ENCODE data around the gene SELENOS.

SELENOS gene

DNA sequence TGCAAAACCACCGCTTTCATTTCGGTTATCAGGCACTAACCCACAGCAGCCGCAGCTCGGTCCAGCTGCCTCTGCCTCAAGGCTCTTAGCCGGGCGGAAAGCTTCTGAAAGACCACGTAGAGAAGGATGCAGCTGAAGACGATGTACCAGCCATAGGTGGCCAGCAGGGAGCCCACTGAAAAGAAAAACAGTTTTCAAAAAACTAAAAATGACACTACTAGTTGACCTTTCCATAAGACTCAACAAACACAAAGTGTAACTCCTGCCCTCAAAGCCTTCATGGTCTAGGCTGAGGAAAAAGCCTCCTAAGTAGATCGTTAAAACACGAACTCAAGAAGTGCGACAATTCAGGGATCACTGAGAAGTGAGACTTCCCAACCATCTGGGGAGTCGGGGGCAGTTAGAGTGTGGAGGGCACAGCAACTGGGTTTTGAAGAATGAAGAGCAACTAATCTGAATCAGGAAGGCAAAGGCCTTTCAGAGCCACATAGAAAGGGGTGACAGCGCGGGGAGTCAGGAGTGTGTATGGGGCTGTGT lies 716 bp downstream of the SELENOS start:
- DNase-seq: peak; percentile 50

DNA sequence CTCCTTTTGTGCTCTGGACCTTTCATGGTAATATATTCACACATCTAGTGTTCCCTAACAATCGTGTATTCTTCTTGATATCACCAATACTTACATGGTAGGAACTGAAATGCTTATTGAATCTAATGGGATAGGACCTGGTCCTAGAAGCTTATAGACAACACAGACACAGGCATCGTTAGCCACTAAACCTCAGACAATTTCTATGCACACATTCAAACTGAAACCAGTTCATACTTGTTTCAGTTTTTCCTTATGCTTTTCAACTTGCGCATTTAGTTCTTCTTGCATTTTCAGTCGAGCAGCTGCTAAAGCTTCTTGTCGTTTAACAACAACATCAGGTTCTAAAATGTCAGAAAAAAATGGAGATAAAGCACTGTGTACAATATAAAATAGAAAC lies 2.3 kb downstream of the SELENOS start:
- no peak for DNase-seq

DNA sequence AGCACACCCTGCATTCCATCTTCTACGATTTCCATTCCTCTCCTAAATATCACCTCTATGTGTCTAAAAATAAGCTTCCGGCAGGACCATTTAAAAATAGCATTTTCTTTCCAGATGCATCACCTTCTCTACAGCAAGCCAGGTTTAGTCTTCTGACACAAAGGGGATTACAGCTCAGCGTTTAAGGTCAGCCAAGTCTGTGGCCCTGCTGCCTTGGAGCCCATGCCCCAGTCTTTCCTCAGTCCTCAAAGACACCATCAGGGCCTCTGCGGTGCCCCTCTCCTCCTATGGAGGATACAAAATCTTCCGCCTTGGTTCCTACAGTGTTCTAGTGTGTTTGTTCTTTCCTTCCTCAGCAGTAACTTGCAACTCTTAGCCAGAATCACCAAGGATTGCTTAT lies 3.8 kb downstream of the SELENOS start:
- DNase-seq: no peak

DNA sequence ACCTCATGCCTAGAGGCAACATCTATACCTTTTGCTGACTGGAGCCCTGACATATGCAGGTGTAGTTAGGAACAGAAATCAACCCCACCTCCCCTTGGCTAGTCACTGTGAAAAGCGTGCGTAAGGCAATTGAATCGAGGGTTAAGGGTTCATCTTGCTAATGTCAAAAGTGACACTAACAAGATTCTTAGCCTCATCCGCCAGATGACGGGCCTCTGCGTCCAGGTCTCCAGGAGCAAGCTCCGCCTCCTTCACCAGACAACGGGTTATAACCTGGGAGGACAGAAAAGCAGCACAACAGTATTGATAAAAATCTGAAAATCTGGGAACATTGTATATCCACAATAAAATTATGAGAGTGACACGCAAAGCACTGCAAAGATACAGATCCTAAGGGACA lies 4.7 kb downstream of the SELENOS start:
- DNase-seq: no peak

DNA sequence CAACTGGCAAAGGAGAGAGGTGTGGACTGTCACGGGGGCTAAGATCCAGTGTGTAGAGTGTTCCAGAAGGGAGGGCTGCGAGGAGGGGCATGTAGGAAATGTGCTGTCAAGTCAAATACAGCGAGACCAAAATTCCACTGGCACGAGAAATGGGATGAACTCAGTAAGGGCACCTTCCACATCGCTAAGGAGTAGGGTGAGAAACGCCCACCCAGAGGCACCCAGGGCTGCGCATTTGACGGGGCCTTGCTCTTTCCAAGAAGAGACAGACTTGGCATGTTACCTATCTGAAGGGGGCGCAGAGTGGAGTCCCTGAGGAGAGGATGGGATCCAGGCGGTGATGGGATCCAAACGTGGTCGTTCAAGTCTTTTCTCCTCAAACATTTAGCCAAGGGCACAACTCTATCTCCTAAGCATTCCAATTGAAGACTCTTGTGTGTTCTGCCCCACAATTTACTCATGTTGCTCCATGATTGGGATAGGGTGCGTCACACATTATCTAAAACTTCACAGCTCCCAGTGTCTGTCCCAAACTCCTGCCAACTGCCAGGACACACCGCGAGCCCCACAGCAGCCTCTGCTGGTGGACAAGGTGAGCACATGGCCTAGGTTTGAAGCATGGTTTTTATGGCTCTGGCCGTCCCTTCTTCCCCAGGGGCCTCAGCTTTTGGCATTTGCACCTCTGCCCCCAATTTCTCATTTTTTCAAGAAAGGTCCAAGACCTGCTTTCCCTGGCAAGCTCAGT lies 7.6 kb downstream of the SELENOS start:
- no peak for DNase-seq

DNA sequence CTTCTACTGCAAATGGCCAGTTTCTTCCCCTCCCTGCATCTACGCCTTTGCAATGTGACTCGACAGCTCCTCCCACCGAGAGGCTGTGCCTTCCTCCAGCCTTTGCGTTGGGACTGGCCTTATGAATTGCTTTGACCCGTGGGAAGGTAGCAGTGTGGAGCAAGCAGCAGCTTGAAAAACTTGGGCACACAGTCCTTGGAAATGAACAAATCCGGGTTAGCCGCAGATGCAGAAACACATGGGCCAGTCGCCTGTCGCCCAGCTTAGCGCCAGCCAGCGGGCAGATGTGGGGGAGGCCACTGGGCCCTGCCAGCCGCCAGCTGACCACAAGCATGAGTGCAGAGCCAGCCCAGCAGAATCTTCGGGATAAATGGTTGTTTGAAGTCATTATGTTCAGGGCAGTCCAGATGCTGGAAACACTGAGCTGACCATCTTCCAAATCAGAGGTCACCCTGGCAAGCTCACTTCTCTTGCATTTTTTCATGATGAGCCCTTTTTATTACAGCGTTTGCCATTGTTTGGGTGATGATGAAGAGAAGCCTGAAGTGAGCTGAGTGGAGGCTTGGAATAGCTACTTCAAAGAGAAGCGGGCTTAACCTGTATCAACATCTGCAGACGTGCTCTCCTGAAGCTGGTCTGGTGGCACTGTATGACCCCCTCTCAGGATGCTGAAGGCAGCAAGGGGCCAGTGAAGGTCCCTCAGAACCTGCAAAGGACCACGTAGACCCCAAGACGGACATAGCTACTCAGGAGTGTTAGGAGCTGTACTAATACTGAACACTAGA lies 9.8 kb downstream of the SELENOS start:
- DNase-seq: peak; percentile 32

DNA sequence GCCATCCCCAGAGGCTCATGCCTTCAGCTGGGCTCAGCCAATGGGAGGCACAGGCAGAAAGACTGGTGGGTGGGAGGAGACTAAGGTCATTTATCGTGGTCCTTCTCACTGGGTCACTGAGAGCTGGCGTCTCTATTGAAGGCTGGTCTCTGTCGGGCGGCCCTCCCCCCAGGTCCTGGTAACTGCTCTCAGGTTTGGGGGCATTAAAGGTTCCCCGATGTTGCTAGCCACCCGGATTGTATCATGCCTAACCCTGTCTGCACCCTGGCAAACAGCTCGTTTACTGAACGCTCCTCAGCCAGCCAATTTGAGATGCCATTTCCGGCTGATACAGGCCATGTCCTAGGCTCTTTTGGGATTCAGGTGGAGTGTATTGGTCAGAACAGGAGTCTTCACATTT lies 10.5 kb downstream of the SELENOS start:
- DNase-seq: no peak

DNA sequence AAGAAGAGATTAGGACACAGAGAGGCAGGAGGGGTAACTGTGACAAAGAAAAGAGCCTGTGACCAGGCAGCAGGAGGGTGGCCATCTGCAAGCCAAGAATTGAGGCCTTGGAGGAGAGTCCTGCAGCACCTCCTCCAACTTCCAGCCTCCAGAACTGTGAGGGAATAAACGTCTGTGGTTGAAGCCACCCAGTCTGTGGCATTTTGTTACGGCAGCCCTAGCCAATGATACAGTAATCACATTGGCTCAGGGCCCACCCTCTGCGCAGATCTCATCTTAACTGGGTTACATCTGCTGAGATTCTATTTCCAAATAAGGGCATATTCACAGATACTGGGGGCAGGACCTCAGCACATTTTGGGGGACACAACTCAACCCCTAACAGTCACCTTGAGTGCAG lies 11.3 kb downstream of the SELENOS start:
- peak; percentile 54 for DNase-seq

DNA sequence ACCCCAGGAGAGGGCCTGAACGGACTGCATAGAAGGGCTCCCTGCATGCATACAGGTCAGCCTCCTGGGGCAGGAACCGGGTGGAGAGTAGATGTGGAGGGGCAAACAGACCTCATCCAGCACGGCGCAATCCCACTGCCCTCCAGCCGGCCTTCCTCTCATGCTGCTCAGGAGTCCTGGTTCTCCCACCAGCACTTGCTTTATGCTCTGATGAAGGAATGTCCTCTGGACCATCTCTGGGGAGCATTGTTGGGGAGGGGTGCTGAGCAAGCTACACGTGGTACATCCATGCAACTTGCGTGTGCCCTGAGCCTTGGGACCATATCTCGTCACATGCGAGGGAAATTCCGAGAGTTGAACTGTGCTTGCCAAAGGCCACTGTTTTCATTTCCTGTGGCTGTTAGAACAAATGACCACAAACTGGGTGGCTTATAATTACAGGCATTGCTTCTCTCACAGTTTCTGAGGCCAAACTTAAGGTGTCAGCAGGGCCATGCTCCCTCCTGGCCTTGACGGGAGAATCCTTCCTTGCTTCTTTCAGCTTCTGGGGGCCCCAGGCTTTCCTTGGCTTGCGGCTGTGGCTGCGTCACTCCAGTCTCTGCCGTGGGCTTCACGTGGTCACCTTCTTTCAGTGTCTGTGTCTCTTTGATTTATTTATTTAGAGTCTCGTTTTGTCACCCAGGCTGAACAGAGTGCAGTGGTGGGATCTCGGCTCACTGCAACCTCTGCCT lies 12.2 kb downstream of the SELENOS start:
- DNase-seq: no peak

DNA sequence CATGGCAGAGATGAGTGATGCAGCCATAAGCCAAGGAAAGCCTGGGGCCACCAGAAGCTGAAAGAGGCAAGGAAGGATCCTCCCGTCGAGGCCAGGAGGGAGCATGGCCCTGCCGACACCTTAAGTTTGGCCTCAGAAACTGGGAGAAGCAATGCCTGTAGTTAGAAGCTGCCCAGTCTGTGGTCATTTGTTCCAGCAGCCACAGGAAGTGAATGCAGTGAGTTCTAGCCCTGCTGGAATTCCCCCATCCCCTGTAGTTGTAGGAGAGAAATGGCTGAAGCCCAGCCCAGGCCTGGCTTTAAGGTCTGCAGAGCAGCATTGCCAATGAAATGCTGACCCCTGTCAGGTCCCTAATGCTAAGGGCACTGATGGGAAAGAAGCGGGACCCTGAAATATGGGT lies 13.3 kb downstream of the SELENOS start:
- DNase-seq: no peak

DNA sequence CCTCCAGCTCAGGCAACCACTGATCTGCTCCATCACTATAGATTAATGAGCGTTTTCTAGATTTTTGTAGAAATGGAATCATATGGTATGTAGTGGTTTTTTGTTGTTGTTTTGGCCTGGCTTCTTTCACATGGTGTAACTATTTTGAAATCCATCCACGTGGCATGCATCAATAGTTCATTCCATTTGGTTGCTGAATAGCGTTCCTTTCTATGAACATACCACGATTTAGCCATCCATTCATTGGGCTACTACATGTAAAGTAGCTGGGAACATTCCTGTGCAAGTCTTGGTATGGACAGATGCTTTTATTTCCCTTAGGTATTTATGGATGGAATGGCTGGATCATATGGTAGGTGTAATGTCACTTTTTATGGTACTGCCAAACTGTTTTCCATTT lies 14.7 kb downstream of the SELENOS start:
- no peak for DNase-seq

DNA sequence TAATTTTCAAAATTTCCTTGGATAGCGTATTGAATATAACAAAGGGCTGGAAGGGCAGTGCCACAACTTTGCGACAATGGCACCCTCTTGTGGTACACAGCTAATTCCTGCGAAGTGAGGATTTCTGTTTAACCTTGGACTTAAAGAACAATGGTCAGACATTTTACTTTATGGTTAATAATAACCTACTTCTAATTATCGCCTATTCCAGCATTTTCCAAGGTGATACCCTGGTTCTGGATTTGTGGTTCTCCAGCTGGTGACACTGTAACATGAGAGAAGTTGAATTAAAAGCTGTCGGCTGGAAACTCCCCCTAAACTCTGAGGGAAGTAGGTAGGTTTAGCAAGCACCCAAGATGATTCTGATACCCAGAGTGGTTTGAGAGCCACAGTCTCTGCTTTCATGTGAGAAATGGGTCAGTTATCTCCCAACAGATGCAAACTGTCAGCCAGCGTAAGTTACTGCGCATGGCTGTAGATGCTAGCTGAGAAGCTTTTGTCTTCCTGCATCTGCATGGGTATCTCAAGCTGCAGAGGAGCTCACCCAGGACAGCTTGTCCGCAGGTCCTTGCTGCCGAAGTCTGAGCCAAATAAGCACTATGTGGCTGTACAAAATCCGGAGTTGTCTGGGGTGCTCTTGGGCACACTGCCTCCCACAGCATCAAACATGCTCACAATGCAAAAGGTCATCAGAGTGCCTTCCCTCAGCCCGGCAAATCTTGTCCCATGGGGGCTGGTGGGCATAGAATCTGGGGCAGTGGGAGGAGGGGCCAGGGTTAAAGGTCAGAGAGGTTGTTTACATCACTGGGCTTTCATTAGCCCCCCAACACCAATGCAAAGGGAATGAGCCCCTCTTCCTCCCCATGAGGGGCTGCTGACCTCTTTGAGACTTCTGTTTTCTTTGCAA lies 18.8 kb downstream of the SELENOS start:
- DNase-seq: peak; percentile 70

DNA sequence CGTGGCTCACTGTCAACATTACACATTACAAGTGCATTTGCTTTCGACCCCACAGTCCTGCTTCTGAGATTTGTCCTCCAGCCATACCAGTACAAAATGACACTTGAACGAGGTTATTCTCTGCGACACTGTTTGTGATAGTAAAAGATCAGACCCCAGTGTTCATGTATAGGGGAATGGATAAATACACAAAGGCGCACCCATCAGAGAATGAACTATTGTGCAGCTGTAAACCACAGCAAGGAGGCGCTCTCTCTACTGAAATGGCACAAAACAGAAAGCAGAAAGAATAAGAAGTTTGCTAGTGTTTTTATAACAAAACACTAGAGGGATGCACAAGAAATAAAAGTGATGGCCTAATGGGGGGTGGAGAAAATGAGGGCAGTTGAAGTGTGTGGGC lies 20.5 kb downstream of the SELENOS start:
- no peak for DNase-seq

DNA sequence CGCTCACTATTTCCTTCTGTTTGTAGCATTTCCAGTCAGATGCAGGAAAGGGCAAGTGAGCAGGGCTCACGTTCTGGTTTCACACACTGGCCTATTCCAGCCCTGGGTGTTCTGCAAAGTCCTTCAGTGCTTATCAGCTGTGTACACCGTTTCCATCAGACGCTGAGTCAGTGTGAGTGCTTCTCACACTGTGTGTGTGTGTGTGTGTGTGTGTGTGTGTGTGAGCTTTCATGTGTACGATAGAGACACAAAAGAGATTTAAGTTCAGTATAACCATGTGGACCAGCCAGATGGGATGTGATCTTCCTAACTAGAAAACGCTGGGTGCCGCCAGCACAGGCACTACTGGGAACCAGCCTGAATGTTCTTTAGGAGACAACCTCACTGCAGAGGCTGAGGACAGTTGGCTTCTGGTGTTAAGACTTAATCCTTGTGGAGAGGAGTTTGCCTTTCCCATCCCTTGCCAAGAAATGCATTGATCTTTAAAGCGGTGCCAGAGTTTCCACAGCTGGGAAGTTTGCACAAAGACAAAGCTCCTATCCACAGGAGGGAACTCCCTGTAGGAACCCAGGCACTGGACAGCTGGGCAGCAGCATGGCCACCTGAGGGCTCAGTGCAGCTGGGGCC lies 21.6 kb downstream of the SELENOS start:
- DNase-seq: peak; percentile 59

DNA sequence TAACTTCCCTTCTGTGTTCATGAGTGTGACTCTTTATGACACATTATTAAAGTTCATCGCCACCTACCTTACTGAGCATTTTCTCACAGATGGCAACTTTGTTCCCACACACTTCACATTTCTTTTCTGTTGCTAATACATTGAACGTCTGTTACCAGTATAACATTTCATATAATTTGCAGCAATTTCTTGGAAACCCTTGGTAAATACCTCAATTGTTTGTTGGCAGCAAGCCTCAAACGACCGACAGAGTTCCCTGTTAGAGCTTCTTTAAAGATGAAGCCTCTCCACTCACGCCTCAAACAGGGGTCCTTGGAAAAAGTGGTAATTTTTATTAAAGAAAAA lies 22.3 kb downstream of the SELENOS start:
- peak; percentile 19 for DNase-seq

DNA sequence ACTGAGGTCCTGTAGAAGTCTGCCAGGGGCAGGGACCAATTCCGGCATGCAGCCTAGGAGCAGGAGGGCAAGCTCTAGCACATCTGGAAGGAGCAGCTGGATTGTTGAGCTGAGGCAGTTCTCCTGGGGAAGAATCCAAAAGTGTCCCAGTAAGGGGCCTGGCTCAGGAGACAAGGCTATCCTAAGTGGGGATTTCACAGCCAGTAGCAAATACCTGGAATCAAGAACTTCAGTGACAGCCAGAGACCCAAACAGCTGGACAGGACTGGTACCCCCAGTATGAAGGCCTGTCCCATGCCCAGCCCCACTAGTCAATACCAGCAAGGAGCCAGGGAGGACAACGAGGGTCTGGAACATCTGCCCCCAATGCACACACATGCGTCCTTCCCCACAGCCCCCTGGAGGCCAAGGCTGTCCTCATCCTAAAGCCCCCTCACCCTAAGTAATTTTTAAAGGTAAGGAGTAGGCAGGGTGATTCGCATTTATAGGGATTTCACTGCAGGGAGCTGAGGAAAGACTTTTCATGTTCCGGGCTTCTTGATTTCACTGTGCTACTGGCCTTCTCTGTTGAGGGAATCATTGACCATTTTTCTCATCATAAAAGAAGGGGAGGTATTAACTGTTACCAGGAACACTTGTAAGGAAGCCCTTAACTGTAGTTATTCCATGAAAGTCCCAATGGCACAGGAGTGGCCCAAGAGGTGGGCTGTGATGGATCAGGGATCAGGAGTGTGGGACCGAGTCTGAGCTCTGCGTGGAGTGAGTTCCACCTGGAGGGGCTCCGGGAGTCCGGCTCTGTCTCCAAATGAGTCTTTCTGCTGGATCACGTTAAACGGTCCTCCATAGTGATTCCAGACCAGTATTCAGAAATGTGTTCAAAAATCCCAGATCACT lies 22.9 kb downstream of the SELENOS start:
- DNase-seq: no peak

DNA sequence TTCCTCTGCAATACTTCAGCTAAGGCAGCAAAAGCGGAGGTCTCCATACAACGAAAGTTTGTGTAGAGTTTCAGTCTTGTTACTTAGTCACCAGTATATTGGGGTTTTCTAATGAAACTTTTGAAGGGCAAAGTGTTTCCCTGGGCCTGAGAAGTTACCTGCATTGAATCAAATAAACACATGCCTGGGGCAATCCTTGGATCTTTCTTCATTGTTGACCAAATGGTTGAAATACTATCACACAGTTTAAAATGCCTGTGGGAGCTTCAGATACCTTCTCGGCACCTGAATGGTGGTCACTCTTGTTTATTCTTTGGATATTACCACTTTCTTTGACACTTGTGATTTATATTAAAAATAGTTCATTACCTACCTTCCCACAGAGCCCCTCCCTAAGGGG lies 24.4 kb downstream of the SELENOS start:
- DNase-seq: no peak

DNA sequence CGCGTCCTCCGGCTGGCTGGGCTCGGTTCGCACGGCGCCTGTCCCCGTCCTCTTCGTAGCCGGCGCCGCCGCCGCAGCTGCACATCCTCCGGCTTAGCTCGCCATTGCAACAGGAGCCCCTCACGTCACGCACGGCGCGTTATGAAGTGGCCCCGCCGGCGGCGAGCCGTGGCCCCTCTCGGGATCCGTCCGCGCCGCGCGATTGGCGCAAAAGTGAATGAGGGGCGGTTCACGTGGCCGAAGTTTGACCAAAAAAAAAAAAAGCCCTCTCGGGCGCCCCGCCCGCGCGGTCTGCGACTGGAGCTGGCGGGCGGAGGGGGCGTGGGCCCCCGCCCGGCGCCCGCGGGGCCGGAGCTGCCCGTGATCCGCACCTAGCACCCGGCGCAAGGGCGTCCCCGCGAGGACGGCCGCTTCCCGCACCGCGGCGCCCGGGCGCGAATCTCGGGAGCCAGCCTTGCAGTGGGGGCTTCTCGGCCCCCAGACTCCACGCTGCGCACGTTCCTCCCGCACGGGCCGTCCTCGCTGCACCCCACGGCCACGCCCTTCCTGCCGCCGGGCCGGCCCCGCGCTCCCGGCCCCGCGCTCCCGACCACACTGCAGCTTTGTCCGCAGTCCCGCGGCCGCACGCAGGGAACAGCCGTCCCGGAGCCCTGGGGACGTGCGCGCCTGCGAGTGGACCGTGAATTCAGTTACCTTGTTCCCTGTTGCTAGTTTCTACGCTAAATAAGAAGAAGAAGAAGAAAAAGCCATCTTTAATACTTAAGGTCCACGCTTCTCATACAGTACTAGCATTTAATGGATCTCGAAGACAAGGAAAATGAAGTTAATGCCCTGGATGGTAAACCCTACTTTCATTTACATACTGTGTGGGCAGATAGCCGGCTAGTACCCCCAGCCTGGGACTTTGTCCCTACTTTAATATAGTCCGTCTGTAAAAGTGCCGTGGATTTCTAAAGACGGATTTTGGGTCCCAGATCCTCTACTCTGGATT lies 25.2 kb downstream of the SELENOS start, which contains the start of gene CHSY1:
TSS of gene CHSY1 (minus strand) at position 219 of the 991 bp plus-strand sequence. CDS start 592 bp downstream, outside the sequence.
- DNase-seq: peak; percentile 95

Measured in fibroblast of skin of back (primary cell).